GM18502 (cell line): Measurements from ENCODE around the gene NGEF.
"Not testable (repeated sequence)": the region's sequence is repeated elsewhere in the genome, so short reads cannot be mapped to it uniquely, and the experiment has no call there.

Source experiments
- ATAC-seq: cut with Tn5 transposase; IDR thresholded peaks from one replicate; pipeline ENCODE4 v1.9.1; 2021; ENCODE audit warnings: mild to moderate bottlenecking; ENCODE audit not compliant: unreplicated experiment, poor library complexity

Gene NGEF

DNA sequence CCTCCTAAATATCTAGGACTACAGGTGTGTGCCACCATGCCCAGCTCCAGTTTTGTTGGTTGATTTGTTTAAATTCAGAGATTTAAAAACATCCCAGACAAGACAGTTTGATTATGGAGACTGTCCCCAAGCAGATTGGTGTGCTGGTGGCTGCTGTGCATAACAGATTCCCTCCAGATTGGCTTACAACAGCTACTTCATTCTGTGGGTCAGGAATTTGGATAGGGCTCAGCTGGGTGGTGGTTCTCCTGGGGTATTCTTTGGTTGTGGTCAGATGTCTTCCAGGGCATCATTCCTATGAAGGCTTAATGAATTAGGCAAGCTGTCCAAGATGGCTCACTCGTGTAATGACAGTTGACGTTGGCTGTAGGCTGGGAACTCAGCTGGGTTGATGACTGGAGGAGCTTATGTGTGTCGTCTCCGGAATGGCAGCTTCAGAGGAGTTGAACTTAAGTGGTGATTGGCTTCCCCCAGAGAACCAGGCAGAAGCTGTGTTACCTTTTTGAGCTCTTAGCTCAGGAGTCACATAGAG is 153.6 kb downstream of the NGEF start:
- no peak for ATAC-seq

DNA sequence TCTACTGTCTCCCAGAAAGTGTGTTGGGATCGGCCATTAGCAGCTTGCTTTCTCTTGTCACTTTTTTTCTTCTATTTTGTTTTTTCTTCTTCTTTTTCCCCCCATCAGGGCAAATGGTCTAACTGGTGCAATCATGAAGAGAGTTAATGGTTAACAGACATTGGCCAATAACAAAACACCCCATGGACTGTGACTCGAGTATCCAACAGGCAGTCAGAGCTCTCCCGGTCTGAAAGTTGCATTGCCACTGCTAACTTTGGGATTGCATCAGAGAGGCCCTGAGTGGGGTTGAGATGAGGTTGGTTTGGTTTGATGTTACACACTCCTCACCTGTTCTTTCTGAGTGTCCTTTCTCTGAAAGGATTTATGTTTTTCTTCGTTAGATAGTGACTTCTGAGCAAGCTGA is 155.9 kb downstream of the NGEF start:
- no peak for ATAC-seq

GRCh38 chr2:232854082-232854481 is 159.0 kb downstream of the NGEF start:
- ATAC-seq, result no peak

DNA sequence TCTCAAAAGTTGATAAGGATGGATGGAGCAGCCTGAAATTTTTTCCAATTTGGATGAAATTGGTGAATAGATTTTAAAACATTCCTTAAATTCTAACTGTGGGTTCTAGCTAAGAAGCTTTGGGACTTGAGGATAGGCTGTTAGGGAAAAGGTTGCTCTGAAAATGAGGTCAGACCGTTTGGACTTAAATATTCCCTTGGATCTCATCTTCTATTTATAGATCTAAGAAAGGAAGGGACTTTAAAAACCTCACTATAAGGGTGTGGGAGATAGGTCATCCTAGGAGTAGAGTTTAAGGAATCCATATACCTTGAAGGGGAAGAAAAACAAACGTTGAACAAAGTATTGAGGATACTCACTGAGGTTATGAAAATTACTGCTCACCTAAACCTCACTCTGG is 160.4 kb downstream of the NGEF start:
- ATAC-seq, result no peak

GRCh38 chr2:232852081-232852480 is 161.0 kb downstream of the NGEF start:
- ATAC-seq, result not testable (repeated sequence)

- no peak for ATAC-seq
These were observed 163.0 kb downstream of the NGEF start for GRCh38 chr2:232850039-232850438.

GRCh38 chr2:232846055-232846454 is 167.0 kb downstream of the NGEF start:
- ATAC-seq, result no peak

GRCh38 chr2:232843834-232844233 is 169.2 kb downstream of the NGEF start:
- ATAC-seq, result no peak

DNA sequence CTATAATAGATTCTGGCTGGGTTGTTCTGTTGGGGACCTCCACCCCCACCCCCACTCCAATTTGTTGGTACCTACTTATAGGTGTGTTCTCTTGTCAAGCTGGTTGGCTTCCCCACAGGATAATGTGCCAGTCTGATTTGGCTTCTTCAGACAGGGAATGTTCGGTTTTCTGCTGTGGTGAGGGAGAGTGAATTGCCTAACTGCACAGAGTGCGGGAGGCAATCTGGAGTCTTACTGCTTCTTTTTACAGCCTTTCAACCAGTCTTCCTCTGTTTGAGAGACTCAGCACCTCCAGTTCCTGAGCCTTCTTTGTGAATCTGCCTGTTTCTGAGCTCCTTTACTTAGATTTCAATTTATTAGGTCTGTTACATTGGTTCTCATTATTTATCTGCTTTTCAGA is 170.4 kb downstream of the NGEF start:
- no peak for ATAC-seq

GRCh38 chr2:232839411-232840079 is 173.5 kb downstream of the NGEF start:
- no peak for ATAC-seq

DNA sequence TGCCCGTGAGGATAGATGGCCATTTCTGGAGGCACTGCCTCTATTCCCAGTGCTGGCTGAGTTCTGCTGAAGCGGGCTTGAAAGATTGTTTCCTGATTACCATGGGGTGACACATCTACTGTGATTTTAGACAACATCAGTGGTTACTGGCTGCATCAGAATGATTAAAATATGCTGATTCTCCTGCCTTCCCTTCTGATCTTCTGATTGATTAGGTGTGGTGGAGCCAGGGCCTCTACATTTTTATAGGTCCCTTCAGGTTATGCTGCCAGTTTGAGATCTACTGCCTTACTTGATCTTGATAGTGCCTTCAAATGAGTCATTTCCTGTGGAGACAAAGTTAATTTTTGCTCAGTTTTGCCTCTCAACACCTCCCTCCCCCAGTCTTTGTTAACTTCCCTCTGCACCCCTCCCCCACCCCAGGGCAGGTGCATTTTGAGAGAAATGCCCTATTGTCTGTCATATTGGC is 174.6 kb downstream of the NGEF start:
- peak; percentile 79 for ATAC-seq

- no peak for ATAC-seq
These were observed 176.1 kb downstream of the NGEF start for GRCh38 chr2:232836934-232837333.

DNA sequence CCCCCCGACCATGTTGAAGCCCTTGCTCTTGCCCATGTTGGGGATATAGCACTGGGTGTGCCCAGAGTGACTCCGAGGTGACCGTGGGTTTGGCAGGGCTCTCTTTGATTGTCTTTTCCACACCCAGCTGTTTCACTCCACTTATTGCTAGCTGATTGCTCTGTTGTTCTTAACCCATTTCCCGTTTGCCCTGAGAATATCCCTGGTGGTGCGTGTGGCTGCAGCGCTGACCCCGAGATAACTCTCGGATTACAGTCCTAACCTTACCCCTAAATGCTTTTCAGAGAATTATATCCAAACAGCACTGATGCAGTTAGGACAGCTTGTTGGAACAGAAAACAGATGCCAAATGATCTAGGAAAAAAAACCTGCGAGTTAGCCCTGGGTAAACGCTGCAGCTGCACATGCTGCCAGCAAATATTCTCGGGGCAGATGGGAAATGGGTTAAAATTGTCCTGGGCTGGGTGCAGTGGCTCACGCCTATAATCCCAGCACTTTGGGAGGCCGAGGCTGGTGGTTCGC is 177.3 kb downstream of the NGEF start:
- no peak for ATAC-seq

- no peak for ATAC-seq
These were observed 179.2 kb downstream of the NGEF start for GRCh38 chr2:232833830-232834229.

DNA sequence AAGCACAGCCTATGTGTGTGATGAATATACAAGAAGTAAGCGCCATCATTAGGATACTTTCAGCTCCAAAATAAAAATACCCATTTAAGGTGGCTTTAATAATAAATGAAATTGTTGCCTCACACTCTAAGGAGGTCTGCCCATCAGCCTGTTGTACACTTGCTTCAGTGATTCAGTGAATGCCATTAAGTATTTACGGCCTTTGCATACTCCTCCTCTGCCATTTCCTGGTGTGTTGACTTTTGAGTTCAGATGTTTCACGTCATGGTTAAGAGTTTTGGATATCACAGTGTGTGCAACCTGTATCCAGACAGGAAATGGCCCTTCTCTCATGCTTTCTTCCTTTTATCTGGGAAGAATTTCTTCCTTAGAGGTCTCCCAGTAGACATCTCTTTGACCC is 181.6 kb downstream of the NGEF start:
- no peak for ATAC-seq

GRCh38 chr2:232829988-232830387 is 183.1 kb downstream of the NGEF start:
- ATAC-seq, result no peak
